Measurements from ENCODE around the gene MACO1.

The MACO1 gene

DNA sequence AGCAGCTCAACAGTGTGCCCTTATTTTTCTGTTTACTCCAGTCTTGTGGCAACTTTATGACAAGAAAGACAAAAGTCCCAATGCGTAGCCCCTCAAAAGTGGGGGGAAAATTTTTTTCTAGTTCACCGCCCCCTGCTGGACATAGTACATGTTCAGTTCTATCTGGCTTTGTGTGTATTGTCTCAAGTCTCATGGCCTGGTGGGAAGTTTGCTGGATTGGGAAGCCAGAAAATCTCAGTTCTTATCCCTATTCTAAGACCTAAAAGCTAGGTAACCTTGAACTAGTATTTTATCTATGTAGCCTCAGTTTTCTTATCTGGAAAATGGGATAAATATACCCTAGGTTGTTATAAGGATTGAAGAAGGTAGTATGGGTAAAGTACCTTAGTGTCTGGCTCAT, 56.9 kb downstream of the MACO1 start:
- CTCF ChIA-PET: interaction anchor here (0.7 to 3.7 kb wide), 19 partner anchors 9 to 333 kb away, joined by 3 to 29 read pairs (median 5); no protein-coding TSS in a partner anchor
- peak; percentile 46 for TF ChIP-seq CTCF (IDR thresholded peaks at IDR 0.05; ENCODE audit: control extremely low read depth, extremely low read depth, low read depth, missing control alignments)
- peak; percentile 31 for DNase-seq (ENCODE audit: extremely low spot score)
- POLR2A ChIA-PET: no interaction called here

- DNase-seq (ENCODE audit: extremely low spot score): no peak
- ChIA-PET POLR2A (no interaction called here), CTCF (interaction anchor here (0.7 to 1.2 kb wide), 3 partner anchors 10 to 16 kb away, joined by 3 to 4 read pairs (median 4); no protein-coding TSS in a partner anchor)
- no peak for TF ChIP-seq CTCF (IDR thresholded peaks at IDR 0.05; ENCODE audit: control extremely low read depth, extremely low read depth, low read depth, missing control alignments)
Observed at GRCh38 chr1:25492323-25492722, 61.6 kb downstream of the MACO1 start.

GRCh38 chr1:25494952-25495351, 64.3 kb downstream of the MACO1 start:
- DNase-seq (ENCODE audit: extremely low spot score): no peak
- TF ChIP-seq CTCF (IDR thresholded peaks at IDR 0.05; ENCODE audit: control extremely low read depth, extremely low read depth, low read depth, missing control alignments): no peak
- POLR2A ChIA-PET: no interaction called here
- CTCF ChIA-PET: interaction anchor here (1.2 kb wide), 1 partner anchor 13 kb away, joined by 5 read pairs; no protein-coding TSS in a partner anchor

- POLR2A ChIA-PET: no interaction called here
- no peak for DNase-seq (ENCODE audit: extremely low spot score)
- CTCF ChIA-PET: interaction anchor here (5.6 kb wide), 1 partner anchor 19 kb away, joined by 32 read pairs; no protein-coding TSS in a partner anchor
- TF ChIP-seq CTCF (IDR thresholded peaks at IDR 0.05; ENCODE audit: control extremely low read depth, extremely low read depth, low read depth, missing control alignments): no peak
Observed at GRCh38 chr1:25500694-25501093, 70.0 kb downstream of the MACO1 start.

DNA sequence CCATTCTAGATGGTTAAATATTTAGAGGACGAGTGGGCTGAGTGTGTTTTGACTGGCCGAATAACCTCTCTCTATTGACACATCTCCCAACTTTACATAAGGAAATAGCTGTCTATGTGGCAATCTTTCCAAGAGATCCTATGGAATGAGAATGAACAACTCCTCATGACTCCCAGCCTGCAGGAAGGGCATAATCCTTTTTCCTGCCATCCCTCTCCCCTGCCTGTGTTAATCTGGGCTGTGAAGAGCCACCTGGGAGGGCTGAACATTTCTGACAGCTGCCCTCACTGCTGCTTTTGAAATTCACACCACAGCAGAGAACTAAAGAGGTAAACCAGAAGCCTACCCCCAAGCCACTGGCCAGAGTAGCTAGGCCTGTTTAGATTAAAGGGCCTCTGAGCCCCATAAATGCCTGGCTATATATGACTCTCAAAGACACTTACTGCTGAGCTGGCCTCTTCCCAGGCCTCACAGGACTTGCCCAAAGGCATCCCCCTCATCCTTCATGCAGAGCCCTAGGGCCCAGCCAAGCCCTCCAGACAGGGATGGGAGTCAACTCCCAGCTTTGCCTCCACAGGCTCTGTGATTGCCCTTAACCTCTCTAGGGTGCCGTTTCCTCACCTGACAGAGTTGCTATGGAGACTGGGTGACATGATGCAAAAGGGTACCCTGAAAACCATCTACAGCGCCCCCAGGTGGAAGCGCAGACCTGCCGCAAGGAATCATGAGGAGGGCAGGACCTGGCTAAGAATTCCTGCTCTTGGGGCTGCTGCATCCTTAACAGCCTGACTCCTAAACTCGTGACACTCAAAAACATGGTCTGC, 70.8 kb downstream of the MACO1 start:
- DNase-seq (ENCODE audit: extremely low spot score): no peak
- ChIA-PET POLR2A (interaction anchor here (0.6 kb wide), 1 partner anchor 266 kb away, joined by 10 read pairs; no protein-coding TSS in a partner anchor), CTCF (interaction anchor here (1.3 to 5.6 kb wide), 3 partner anchors 15 to 309 kb away, joined by 4 to 32 read pairs (median 5); no protein-coding TSS in a partner anchor)
- no peak for TF ChIP-seq CTCF (IDR thresholded peaks at IDR 0.05; ENCODE audit: control extremely low read depth, extremely low read depth, low read depth, missing control alignments)

DNA sequence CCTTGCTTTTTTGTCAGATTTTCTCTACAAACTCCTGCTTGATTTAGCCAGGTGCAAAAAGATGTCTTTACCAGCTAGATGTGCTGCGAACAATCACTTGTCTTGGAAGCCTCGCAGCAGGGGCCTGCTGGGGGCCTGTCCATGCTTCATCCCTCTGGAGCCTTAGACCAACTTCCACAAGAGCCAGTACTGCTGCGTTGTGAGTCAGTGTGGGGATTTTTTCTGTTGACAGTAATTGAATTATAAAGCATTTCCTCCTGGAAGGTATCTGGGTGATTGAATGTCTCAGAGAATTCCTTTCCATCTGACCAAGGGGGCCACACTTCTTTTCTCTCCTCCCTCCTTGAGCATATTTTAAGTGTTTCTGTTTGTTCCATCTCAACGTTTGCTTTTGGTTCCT, 72.3 kb downstream of the MACO1 start:
- ChIA-PET POLR2A (no interaction called here), CTCF (interaction anchor here (5.6 kb wide), 1 partner anchor 17 kb away, joined by 32 read pairs; no protein-coding TSS in a partner anchor)
- no peak for TF ChIP-seq CTCF (IDR thresholded peaks at IDR 0.05; ENCODE audit: control extremely low read depth, extremely low read depth, low read depth, missing control alignments)
- DNase-seq (ENCODE audit: extremely low spot score): no peak
